Ishikawa (cell line): Measurements from ENCODE around the gene CALHM1.

Experiments
- CEBPB ChIP-seq: IDR thresholded peaks from 2 replicates; pipeline ENCODE4 v1.6.1; 2012
- CREB1 ChIP-seq: IDR thresholded peaks from 2 replicates; pipeline ENCODE4 v1.6.1; 2012; ENCODE audit warnings: low read depth
- EGR1 ChIP-seq: IDR thresholded peaks from 2 replicates; pipeline ENCODE4 v1.6.1; 2012
- EP300 ChIP-seq: IDR thresholded peaks from 2 replicates; pipeline ENCODE4 v1.6.1; 2012; ENCODE audit warnings: borderline replicate concordance
- FOXM1 ChIP-seq: IDR thresholded peaks from 2 replicates; pipeline ENCODE4 v1.6.1; 2012; ENCODE audit warnings: low read depth, borderline replicate concordance
- MAX ChIP-seq: IDR thresholded peaks from 2 replicates; pipeline ENCODE4 v1.6.1; 2012
- NFIC ChIP-seq: IDR thresholded peaks from 2 replicates; pipeline ENCODE4 v1.6.1; 2012
- RAD21 ChIP-seq: IDR thresholded peaks from 2 replicates; pipeline ENCODE4 v1.6.1; 2012; ENCODE audit warnings: low read depth
- REST ChIP-seq: IDR thresholded peaks from 2 replicates; pipeline ENCODE4 v1.6.1; 2012; ENCODE audit warnings: low read depth, mild to moderate bottlenecking
- TAF1 ChIP-seq: IDR thresholded peaks from 2 replicates; pipeline ENCODE4 v1.6.1; 2012; ENCODE audit warnings: low read depth, mild to moderate bottlenecking
- TCF12 ChIP-seq: IDR thresholded peaks from 2 replicates; pipeline ENCODE4 v1.6.1; 2012; ENCODE audit warnings: low read depth
- TEAD4 ChIP-seq: IDR thresholded peaks from 2 replicates; pipeline ENCODE4 v1.6.1; 2012
- USF1 ChIP-seq: IDR thresholded peaks from 2 replicates; pipeline ENCODE4 v1.6.1; 2012
- YY1 ChIP-seq: IDR thresholded peaks from 2 replicates; pipeline ENCODE4 v1.6.1; 2012; ENCODE audit warnings: low read depth
- ZBTB7A ChIP-seq: IDR thresholded peaks from 2 replicates; pipeline ENCODE4 v1.6.1; 2012; ENCODE audit warnings: low read depth

Gene CALHM1

GRCh38 chr10:103429647-103430046, 29.1 kb downstream of the CALHM1 start:
- TF ChIP-seq CREB1 (no peak), MAX (no peak), RAD21 (no peak), EGR1 (no peak), ZBTB7A (no peak), TAF1 (no peak), YY1 (no peak), USF1 (no peak), CEBPB (no peak), REST (no peak), TCF12 (no peak), TEAD4 (no peak), NFIC (no peak), FOXM1 (no peak), EP300 (no peak)

- TF ChIP-seq FOXM1, result no peak
- no peak for TF ChIP-seq TCF12
- TF ChIP-seq EGR1, result no peak
Observed at GRCh38 chr10:103428989-103429643, 29.6 kb downstream of the CALHM1 start.

GRCh38 chr10:103427866-103428265, 30.8 kb downstream of the CALHM1 start:
- TF ChIP-seq CEBPB (no peak), NFIC (no peak), FOXM1 (no peak), ZBTB7A (no peak), RAD21 (no peak), TCF12 (no peak), TEAD4 (no peak), REST (no peak), TAF1 (no peak), MAX (no peak), CREB1 (no peak), EP300 (no peak)

GRCh38 chr10:103423748-103424147, 35.0 kb downstream of the CALHM1 start:
- TF ChIP-seq CEBPB (no peak), USF1 (no peak), RAD21 (no peak), MAX (no peak), TCF12 (no peak), YY1 (no peak), EGR1 (no peak)

- TF ChIP-seq TCF12 (no peak), EGR1 (no peak), REST (no peak), YY1 (no peak), NFIC (no peak), EP300 (no peak), TAF1 (no peak), TEAD4 (no peak), MAX (no peak), RAD21 (no peak), CEBPB (no peak), ZBTB7A (no peak), FOXM1 (no peak), USF1 (no peak), CREB1 (no peak)
Observed at GRCh38 chr10:103419101-103419500, 39.6 kb downstream of the CALHM1 start.
